ENCODE results near the gene CCRL2. TPM values are rescaled to one million over a fixed set of nuclear protein-coding genes. Genes with fewer than 3 reads are reported as not detected.
A peak's percentile ranks its signal among the peaks of the same experiment; 100 is the strongest.

The CCRL2 gene
- total and polyA plus RNA-seq, 9 of the 15 experiments (the other 6 are each of a cell fraction or from before 2014, with no cell fraction given), result 3.4 to 5.7 (median 4.0) TPM

GRCh38 chr3:46368569-46368968, 38.5 kb upstream of the CCRL2 start (continued):
- peak; percentile 30; the same call in 1 of the 2 replicates for TF ChIP-seq REST (IDR thresholded peaks at IDR 0.05; ENCODE audit: borderline replicate concordance)
- TF ChIP-seq REST (CRISPR knock-in tag; IDR thresholded peaks at IDR 0.05; ENCODE audit: low read depth), result no peak
- peak; percentile 69 to 76 for TF ChIP-seq RAD21 (CRISPR knock-in tag; conservative IDR thresholded peaks at IDR 0.05 in 1 of 2, IDR thresholded peaks at IDR 0.05 in 1 of 2)
- TF ChIP-seq SMC3 (conservative IDR thresholded peaks at IDR 0.05; ENCODE audit: insufficient read depth, low read depth, low read length), result peak; percentile 29; the same call in 1 of the 2 replicates
- TF ChIP-seq RCOR1 (IDR thresholded peaks at IDR 0.05; ENCODE audit: borderline replicate concordance in 1 of 2, low read depth in 2 of 2, low read length in 2 of 2), result no peak
- TF ChIP-seq ZBTB2 (IDR thresholded peaks at IDR 0.05), result no peak
- no peak for TF ChIP-seq CHD1 (IDR thresholded peaks at IDR 0.05; ENCODE audit: low read length)
- TF ChIP-seq CTCF (IDR thresholded peaks at IDR 0.05 in 2 of 3, conservative IDR thresholded peaks at IDR 0.05 in 1 of 3; ENCODE audit: insufficient read depth in 2 of 3, low read depth in 1 of 3, low read length in 3 of 3), result peak; percentile 36 to 54 (median 44); a peak in 5 of 6 replicates
- no peak for TF ChIP-seq EZH2 (IDR thresholded peaks at IDR 0.05; ENCODE audit: borderline replicate concordance, low read depth, low read length)
- no peak for TF ChIP-seq LARP7 (IDR thresholded peaks at IDR 0.05)
- TF ChIP-seq NFYB (IDR thresholded peaks at IDR 0.05; ENCODE audit: extremely low read depth, insufficient read length), result no peak
- TF ChIP-seq MIER1 (IDR thresholded peaks at IDR 0.05; ENCODE audit: low read depth), result no peak
- no peak for TF ChIP-seq BRD9 (IDR thresholded peaks at IDR 0.05; ENCODE audit: low read depth, partially characterized antibody)
- no peak for TF ChIP-seq ETS2 (tag; IDR thresholded peaks at IDR 0.05; ENCODE audit: borderline replicate concordance, poor library complexity, severe bottlenecking)
- no peak for TF ChIP-seq MCM2 (IDR thresholded peaks at IDR 0.05; ENCODE audit: low read depth)
